ENCODE measurements around the gene DHX40.
"Not testable (repeated sequence)": the region's sequence is repeated elsewhere in the genome, so short reads cannot be mapped to it uniquely, and the experiment has no call there.

The DHX40 gene, protein sequence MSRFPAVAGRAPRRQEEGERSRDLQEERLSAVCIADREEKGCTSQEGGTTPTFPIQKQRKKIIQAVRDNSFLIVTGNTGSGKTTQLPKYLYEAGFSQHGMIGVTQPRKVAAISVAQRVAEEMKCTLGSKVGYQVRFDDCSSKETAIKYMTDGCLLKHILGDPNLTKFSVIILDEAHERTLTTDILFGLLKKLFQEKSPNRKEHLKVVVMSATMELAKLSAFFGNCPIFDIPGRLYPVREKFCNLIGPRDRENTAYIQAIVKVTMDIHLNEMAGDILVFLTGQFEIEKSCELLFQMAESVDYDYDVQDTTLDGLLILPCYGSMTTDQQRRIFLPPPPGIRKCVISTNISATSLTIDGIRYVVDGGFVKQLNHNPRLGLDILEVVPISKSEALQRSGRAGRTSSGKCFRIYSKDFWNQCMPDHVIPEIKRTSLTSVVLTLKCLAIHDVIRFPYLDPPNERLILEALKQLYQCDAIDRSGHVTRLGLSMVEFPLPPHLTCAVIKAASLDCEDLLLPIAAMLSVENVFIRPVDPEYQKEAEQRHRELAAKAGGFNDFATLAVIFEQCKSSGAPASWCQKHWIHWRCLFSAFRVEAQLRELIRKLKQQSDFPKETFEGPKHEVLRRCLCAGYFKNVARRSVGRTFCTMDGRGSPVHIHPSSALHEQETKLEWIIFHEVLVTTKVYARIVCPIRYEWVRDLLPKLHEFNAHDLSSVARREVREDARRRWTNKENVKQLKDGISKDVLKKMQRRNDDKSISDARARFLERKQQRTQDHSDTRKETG

DNA sequence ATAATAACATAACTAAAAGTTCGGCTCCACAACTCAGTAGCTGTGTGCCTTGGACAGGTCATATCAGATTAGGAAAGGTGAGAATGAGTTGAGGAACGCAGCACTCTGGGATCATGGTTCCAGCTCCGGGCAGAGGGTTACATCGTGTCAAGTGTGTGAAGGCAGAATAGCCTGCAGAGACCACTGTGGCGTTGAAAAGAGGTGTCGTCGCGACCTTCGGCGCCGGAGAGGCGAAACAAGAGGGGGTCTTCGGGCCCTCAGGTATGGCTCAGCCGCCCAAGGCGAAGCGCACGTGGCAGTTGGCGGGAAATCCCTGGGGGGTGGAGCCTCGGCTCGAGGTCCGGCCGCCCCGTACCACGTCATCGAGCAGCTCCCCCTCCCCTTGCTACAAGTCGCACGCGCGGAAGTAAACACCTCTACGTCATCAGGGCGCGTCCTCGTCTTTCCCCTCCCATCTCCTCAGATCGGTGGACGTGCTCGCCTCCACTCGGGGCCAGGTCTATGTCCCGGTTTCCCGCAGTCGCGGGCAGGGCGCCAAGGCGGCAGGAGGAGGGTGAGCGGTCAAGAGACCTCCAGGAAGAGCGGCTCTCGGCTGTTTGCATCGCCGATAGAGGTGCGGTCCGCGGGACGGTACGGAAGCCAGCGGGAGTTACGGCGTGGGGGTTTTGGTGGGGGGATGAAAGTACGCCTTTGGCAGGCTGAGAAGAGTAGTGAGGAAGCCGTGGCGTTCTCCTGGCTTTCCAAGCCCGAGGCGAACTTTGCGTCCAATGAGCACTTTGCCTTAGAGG, at the start of gene DHX40:
TSS of gene DHX40 (plus strand) at position 440 of the 788 bp plus-strand sequence. CDS start at position 502, 62 bp downstream.
- in situ Hi-C loops (cut with MboI; ENCODE audit: low sequenced_read_pairs) = no loop called here

DNA sequence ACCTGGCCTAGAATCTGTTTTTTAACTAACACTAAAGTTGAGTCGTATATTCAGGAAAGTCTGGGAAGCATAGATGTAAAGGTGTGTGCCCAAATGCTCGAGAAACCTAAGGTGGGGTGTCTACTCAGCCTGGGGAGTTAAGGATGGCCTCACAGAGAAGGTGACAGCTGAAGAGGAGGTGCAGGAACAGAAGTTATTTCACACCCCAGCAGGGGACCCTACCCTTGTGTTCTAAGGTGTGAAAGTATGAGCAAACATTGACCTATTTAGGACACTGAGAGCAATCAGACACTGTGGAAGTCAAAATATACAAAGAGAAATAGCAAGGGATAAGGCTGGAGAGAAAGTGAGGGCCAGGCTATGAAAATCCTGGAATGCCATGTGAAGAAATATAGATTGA, 49.0 kb upstream of the DHX40 start:
- in situ Hi-C loops (cut with MboI; ENCODE audit: low sequenced_read_pairs) = no loop called here

DNA sequence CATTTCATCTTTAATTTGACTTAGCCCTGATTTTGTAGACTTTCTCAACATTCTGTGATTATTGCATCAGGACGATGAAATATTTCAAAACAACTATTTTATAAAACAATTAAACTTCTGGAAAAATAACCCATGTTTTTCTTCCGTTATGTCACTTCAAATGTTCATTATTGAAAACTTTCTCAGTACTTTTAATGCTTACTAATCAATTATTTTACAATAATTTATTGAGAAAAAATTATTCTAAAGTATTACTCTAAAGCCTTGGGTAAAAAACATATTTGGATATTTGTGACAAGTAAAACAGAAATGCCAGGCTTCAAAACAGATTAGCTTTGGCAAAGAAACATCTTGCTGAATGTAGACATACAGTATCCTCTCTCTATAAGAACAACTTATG, 46.3 kb upstream of the DHX40 start:
- in situ Hi-C loops (cut with MboI; ENCODE audit: low sequenced_read_pairs) = no loop called here

DNA sequence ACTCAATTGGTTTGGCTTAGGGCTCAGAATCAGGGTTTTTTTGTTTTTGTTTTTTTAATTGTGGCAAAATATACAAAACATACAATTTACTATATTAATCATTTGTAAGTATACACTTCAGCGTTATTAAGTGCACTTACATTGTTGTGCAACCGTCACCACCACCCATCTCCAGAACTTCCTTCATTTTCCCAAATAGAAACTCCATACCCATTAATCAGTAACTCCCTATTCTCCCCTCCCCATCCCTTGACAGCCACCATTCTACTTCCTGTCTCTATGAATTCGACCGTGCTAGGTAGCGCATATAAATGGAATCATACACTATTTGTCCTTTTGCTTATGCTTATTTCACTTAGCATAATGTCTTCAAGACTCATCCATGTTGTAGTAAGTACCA, 45.2 kb upstream of the DHX40 start:
- in situ Hi-C loops (cut with MboI; ENCODE audit: low sequenced_read_pairs) = no loop called here

DNA sequence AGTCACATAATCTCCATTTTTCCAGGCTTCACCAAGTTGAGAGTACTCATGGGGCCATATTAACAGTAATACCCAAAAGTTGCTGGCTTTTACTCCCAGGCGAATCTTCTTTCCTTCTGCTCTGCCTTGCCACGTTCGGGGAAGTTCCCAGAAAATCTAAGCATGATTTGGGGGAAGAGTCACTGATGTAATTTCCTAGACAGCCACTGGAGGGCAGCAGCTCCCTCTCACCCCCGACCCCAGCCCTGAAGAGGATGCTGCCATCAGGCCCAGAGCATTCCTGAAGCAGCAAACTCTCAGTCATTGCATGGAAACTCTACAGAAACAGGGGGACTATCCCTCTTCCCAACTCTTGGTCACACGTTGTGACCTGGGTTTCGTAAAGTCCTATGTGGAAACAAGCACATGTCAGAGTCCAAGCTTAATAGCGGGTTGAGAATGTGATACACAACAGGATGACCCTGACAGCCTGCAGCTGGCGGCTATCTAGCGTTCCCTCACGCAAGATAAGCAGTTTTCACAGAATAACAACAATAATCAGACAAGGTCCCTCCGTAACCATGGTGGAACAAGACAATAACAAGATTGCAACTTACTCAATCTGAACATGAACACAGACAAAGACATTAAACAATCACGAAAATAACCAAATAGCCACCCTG, 43.8 kb upstream of the DHX40 start:
- in situ Hi-C loops (cut with MboI; ENCODE audit: low sequenced_read_pairs) = no loop called here

DNA sequence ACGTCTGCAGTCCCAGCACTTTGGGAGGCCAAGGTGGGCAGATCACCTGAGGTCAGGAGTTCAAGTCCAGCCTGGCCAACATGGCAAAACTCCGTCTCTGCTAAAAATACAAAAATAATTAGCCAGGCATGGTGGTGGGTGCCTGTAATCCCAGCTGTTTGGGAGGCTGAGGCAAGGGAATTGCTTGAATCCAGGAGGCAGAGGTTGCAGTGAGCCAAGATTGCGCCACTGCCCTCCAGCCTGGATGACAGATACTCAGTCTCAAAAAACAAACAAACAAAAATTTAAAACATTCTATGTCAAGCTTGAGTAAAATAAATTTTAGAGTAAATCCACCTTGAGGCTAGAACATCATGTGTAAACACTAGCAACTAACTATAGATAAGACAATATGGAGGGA, 40.5 kb upstream of the DHX40 start:
- in situ Hi-C loops (cut with MboI; ENCODE audit: low sequenced_read_pairs) = not testable (repeated sequence)

DNA sequence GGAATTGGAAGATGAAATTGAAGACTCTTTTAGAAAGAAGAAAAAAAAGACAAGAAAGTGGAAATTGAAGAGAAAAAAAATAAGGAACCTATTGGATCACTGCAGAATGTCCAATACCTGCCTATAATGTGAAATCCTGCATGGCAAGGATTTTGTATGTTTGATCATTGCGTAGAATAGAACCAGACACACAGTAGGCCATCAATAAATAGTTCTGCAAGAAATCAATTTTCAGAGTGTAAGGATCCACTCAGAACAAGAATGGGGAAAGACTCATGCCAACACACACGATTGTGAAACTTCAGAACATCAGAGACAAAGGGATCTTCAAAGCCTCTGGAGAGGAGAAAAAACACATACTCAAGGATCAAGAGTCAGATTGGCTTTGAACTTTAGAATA, 39.7 kb upstream of the DHX40 start:
- in situ Hi-C loops (cut with MboI; ENCODE audit: low sequenced_read_pairs) = no loop called here

DNA sequence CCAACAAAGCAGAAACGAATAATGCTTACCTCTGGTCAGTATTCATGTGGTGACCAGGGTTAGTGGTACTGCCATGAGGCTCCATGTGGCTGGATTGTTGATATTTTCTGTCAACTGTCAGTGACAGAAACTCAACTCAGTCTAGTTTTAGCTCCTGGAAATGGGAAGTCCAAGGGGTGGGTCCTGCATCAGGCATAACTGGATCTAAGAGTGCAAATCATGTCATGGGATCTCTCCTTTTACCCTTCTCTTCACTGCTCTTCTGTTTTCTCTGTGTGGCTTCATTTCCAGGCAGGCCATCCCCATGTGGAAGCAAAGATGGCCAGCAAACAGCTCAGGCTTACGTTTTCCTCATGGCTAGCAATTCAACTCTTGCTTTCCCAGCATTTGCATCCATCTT, 39.0 kb upstream of the DHX40 start:
- in situ Hi-C loops (cut with MboI; ENCODE audit: low sequenced_read_pairs) = no loop called here

DNA sequence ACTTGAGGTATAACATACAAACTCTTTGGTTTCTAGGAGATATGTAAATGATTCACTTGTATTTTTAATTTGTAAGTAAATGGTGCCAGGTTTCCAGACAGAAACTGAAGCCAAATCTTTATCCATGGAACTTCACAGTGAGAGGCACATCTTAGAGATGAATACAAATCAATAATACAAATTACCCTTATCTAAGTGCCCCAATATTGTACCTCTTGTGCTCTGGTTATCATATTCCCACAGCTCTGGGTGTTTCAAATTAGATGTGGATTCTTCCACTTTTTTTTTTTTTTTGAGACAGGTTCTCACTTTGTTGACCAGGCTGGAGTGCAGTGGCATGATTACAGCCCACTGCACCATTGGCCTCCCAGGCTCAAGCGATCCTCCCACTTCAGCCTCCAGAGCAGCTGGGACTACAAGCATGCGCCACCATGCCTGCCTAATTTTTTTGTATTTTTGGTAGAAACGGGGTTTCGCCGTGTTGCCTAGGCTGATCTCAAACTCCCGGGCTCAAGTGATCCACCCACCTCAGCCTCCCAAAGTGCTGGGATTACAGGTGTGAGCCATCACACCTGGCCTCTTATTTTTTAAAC, 38.0 kb upstream of the DHX40 start:
- in situ Hi-C loops (cut with MboI; ENCODE audit: low sequenced_read_pairs) = no loop called here

DNA sequence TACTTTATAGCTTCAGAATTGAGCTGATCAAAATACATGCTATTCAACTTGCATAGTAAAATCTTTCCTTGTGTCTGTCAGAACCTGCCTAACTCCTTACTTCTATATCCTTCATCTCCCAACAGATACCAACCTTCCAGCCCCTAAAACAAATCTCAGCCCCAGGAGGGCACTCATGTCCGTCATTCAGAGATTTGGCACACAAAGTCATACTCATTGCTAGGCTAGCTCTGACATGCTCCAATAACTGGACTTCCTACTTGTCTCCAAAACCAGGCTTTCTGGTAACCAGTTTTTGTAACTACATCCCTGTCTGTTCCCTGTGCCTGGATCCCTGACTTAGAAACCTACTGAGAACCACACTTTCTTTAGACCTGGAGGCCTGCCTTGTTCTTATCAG, 37.5 kb upstream of the DHX40 start:
- in situ Hi-C loops (cut with MboI; ENCODE audit: low sequenced_read_pairs) = no loop called here

DNA sequence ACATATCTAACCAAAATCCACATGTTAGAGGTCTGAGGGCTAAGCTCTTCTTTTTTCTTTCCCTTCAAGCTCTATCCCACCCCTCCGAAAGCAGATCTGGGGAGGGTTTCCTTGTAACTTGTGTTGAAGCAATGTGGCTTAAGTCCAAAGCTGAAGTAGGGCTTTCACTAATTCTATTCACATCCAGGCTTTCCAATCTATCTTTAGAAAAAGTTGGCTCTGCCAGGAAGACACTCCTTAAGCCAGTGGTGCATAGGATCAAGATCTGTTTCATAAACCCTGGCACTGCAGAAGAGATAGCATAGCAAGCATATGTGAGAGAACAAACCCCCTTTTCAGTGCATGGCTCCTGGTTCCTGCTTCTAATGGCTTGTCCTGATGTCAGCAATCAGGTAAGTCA, 34.9 kb upstream of the DHX40 start:
- in situ Hi-C loops (cut with MboI; ENCODE audit: low sequenced_read_pairs) = no loop called here

DNA sequence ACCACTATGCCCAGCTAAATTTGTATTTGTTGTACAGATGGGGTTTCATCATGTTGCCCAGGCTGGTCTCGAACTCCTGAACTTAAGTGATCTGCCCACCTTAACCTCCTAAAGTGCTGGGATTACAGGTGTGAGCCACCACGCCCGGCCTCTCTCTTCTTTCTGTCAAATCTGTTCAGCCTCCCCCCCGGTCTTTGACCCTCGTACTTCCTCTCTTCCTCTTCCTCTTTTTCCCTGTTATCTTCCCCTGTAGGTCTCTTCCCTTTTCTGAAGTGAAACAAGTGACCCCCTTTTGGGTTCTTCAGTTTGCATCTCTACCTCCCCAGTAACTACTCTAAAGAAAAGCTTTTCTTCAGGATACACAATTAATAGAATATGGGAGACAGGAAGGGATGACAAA, 31.7 kb upstream of the DHX40 start:
- in situ Hi-C loops (cut with MboI; ENCODE audit: low sequenced_read_pairs) = no loop called here

DNA sequence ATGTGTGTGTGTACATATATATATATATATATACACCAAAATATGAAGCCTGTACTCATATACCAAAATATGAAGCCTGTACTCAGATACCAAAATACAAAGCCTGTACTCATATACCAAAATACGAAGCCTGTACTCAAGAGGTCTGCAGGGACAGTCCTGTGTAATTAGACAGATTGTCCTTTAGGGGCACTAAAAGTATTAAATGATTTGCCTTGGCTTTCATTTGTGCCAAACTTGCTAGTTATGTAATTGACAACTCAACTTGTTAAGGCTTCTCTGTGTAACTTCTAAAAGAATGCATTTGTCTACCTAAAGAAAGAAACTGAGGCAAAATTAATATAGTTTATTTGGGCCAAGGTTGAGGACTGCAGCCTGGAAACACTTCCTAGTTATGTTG, 30.8 kb upstream of the DHX40 start:
- in situ Hi-C loops (cut with MboI; ENCODE audit: low sequenced_read_pairs) = no loop called here

DNA sequence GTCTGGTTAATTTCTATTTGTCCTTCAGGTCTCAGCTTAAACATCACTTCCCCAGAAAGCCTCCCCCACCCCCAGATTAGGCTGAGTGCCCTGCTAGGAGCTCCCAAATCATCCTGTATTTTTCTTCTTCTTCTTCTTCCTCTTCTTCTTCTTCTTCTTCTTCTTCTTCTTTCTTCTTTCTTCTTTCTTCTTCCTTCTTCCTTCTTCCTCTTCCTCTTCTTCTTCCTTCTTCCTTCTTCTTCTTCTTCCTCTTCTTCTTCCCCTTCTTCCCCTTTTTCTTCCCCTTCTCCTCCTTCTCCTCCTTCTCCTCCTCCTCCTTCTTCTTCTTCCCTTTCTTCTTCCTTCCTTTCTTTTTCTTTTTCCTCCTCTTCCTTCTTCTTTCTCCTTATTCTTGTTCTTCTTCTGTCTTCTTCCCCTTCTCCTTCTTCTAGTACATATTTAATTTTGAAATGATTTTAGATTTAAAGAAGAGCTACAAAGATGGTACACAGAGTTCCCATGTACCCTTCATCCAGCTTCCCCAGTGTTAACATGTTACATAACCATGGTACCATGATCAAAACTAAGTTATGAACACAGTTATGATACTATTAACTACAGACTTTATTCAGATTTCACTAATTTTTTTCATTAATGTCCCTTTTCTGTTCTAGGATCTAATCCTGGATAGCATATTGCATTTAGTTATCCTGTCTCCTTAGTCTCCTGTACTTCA, 27.1 kb upstream of the DHX40 start:
- in situ Hi-C loops (cut with MboI; ENCODE audit: low sequenced_read_pairs) = no loop called here

DNA sequence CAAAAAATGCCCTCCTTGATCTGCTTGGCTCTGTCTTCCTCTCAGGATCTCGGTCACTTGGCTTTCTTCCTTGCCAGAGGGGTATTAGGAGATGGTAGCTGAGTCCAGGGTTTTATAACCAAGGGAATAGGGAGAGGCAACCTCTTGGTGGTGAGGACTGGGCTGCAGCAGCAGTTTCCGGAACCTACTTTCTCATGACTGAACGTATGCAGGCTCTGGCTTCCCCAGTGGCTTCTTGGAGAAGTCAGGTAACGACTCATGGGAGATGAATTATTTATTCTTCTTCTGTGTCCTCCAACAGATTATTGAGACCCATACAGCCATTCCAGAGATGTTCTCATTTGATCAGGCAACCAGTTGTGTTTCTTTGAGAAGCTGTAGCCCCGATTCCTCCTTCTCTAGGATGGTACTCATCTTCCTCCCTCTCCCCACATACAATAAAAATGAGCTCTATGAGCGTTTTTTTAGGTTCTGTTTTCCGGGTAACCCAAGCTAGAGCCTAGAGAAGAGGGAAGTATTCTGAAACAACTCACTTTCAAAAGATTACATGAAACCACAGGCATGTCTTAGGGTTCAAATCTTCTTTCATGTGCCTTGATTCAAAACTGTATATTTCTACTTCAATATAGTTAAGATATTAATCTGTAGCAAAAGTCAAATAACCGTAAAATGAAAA, 22.3 kb upstream of the DHX40 start:
- in situ Hi-C loops (cut with MboI; ENCODE audit: low sequenced_read_pairs) = no loop called here

DNA sequence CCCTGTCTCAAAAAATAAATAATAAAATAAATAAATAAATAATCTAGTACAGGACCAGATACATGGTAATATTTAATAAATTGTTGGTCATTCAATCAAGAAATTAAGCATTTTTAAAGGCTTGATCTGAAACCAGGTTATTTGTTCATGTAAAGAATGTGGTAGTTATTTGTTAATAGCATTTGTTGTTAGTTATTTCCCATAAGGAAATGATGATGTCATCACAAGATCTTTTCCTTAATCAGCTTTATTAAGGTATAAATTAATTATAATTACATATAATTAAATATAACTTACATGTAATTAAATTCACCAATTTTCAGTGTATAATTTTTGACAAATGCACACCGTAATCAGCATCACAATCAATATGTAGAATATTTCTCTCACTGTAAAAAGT, 19.5 kb upstream of the DHX40 start:
- in situ Hi-C loops (cut with MboI; ENCODE audit: low sequenced_read_pairs) = no loop called here

DNA sequence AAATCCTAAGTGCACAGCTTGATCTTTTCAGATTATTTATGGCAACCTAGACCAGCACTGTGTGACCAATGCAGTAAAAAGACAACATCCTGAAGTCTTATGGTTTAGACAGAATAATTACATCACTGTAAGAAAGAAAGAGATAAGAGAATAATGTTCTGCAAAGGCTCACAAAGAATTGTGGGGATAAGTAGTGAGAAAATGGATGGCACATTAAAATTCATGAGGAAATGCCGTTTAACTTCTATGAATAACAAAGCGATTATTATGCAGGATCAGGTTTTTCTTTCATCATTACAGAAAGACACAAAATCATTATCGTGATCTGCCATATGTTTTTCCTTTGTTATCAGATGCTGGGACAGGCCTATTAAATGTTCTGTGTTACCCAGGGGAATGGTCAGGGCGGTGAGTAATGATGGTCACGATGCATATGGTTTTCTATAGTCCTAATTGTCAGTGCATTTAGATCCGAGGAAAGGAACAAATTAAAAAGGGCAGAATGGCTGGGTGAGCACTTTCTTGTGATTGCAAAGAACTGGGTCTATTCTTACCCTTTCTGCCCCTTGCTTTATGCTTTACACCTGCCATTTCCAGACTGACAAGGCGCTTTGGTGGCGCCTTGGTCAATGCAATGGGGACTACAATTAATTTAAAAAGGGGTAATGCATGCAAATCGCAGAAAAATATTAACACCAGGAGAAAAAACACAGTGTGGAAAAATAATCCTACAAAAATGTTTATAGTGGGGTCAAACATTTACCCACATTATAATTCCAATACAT, 18.1 kb upstream of the DHX40 start:
- in situ Hi-C loops (cut with MboI; ENCODE audit: low sequenced_read_pairs) = no loop called here

DNA sequence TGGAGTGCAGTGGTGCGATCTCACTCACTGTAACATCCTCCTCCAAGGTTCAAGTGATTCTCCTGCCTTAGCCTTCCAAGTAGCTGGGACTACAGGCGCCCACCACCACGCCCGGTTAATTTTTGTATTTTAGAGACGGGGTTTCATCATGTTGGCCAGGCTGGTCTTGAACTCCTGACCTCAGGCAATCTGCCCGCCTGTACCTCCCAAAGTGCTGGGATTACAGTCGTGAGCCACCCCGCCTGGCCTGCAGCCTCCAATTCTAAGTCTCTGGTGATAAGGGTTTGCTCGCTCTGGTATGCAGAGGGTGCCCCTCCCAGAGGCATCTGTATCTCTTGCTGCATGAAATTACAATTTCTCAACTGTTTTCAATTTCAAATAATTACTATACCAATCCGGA, 16.4 kb upstream of the DHX40 start:
- in situ Hi-C loops (cut with MboI; ENCODE audit: low sequenced_read_pairs) = not testable (repeated sequence)

DNA sequence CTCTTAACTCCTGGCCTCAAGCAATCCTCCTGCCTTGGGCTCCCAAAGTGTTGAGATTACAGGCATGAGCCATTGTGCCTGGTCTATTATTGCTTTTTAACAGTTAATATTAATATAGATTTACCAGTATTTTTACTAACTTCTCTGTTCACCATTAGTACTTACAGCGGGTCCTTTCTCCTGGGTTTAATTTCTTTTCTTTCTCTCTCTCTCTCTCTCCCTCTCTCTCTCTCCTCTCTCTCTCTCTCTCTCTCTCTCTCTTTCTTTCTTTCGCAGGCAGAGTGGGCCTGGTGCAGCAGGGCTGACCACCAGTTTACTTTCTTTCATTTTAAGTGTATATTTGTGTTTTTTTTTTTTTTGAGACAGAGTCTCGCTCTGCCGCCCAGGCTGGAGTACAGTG, 14.7 kb upstream of the DHX40 start:
- in situ Hi-C loops (cut with MboI; ENCODE audit: low sequenced_read_pairs) = no loop called here

Data from HL-60/S4 (cell line).